Measurements from ENCODE around the gene GPR84.

The GPR84 gene

DNA sequence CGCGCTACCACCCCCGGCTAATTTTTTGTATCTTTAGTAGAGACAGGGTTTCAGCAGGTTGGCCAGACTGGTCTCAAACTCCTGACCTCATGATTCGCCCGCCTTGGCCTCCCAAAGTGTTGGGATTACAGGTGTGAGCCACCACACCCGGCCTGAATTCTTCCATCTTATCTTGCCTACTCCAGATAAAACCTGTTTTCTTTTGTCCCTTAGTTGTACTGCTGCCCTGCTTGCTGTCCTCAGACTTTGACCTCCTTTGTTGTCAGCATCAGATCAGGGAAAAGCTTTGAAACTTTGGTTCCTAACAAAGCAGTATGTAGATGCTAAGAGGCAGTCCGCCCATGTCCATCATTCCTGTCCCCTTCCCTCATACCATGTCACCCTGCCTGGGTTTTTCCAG is 23.4 kb downstream of the GPR84 start:
- Histone ChIP-seq H3K27ac (ENCODE audit: low read depth, low read length, poor library complexity, severe bottlenecking) (no peak overlapping the region), H3K4me1 (ENCODE audit: insufficient read depth, low read length, severe bottlenecking) (peaks cover 6% of the 10 kb centered on the region), H3K9me2 (ENCODE audit: low read depth, low read length) (no peaks in the 10 kb centered on the region), H3K9ac (ENCODE audit: low read length) (no peak overlapping the region), H3F3A (ENCODE audit: insufficient read depth, low read length) (no peaks in the 10 kb centered on the region), H3K27me3 (ENCODE audit: insufficient read depth, low read length) (no peaks in the 10 kb centered on the region), H3K4me3 (ENCODE audit: low read depth, low read length, poor library complexity, severe bottlenecking) (no peak overlapping the region), H3K36me3 (ENCODE audit: insufficient read depth, low read length) (peaks cover 45% of the 10 kb centered on the region), H3K79me2 (ENCODE audit: insufficient read depth, low read length) (no peaks in the 10 kb centered on the region), H3K4me2 (ENCODE audit: low read length) (no peak overlapping the region), H3K9me3 (ENCODE audit: low read length) (no peaks in the 10 kb centered on the region), H2AFZ (ENCODE audit: low read length) (no peak overlapping the region), H4K20me1 (ENCODE audit: insufficient read depth, low read length) (no peaks in the 10 kb centered on the region)
- no peak for TF ChIP-seq EZH2 (IDR thresholded peaks at IDR 0.05; ENCODE audit: borderline replicate concordance, low read length)
- TF ChIP-seq, protein P1, sequence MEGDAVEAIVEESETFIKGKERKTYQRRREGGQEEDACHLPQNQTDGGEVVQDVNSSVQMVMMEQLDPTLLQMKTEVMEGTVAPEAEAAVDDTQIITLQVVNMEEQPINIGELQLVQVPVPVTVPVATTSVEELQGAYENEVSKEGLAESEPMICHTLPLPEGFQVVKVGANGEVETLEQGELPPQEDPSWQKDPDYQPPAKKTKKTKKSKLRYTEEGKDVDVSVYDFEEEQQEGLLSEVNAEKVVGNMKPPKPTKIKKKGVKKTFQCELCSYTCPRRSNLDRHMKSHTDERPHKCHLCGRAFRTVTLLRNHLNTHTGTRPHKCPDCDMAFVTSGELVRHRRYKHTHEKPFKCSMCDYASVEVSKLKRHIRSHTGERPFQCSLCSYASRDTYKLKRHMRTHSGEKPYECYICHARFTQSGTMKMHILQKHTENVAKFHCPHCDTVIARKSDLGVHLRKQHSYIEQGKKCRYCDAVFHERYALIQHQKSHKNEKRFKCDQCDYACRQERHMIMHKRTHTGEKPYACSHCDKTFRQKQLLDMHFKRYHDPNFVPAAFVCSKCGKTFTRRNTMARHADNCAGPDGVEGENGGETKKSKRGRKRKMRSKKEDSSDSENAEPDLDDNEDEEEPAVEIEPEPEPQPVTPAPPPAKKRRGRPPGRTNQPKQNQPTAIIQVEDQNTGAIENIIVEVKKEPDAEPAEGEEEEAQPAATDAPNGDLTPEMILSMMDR (IDR thresholded peaks at IDR 0.05; ENCODE audit: low read length) = no peak

DNA sequence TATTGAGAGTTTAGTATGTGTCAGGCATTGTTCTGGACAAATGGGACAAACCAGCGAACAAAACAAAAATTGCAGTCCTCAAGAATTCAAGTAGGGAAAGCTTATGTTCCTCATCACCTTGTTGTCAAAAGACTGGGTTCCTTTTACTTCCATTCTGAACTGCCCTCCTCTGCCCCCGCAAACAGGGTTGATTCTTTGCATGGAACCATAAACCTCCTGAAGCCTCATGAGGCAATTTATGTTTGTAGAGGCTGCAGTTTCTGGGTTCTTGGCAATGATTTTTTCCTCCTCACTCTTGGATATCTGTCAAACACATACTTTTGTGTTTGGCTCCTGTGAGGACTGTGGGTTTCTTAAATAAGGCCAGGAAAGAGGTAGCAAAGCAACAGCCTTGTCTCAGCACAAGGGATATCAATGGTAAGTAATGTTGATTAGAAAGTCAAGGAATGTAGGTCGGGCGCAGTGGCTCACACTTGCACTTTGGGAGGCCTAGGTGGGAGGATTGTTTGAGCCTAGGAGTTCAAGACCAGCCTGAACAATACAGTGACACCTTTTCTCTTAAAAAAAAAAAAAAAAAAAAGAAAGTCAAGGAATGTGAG is 25.5 kb downstream of the GPR84 start:
- H3K27ac ChIP-seq (ENCODE audit: low read depth, low read length, poor library complexity, severe bottlenecking) = no peak overlapping the region

DNA sequence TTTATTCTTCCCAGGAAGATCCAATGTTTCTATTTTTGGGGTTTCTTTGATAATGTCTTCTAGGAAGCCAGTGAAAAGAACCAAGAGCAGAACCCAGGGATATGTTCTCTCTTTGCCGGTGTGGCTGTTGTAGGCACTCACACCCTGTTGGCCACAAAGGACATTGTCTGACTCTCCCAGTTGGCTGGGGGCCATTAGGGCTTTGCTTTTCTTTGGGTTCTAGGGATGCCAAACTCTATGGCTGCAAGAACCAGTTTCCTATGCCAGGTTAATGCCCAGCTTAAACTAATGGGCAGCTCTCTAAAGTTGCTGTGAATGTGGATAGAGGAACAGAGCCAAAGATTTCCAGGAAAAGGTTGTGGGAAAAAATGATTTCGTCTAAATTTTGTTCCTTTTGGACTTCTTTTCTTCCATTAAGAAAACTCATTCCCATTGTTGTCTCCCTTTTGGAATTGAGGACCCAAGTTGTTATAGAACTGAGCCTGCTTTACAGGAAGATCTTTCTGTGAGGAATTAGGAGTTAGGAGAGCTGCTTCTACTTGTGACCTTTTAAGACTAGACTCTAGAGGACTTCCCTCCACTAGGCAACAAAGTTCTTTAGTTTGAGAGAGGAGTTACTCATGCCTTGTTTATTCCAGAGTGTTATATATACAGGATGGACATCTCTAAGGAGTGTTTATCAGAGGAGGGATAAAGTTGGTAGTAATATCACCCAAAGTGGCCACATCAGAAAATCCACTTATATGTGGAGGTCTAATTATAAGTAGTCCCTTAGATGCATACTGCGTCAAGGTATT is 26.2 kb downstream of the GPR84 start:
- no peaks in the 10 kb centered on the region for H4K20me1 ChIP-seq (ENCODE audit: insufficient read depth, low read length)
- H3K9me3 ChIP-seq (ENCODE audit: low read length) = no peaks in the 10 kb centered on the region
- H3F3A ChIP-seq (ENCODE audit: insufficient read depth, low read length) = no peaks in the 10 kb centered on the region
- no peaks in the 10 kb centered on the region for H3K9me2 ChIP-seq (ENCODE audit: low read depth, low read length)
- H3K4me3 ChIP-seq (ENCODE audit: low read depth, low read length, poor library complexity, severe bottlenecking) = no peak overlapping the region
- H3K79me2 ChIP-seq (ENCODE audit: insufficient read depth, low read length) = no peaks in the 10 kb centered on the region
- H3K27me3 ChIP-seq (ENCODE audit: insufficient read depth, low read length) = no peaks in the 10 kb centered on the region
- peaks cover 15% of the 10 kb centered on the region for H3K4me1 ChIP-seq (ENCODE audit: insufficient read depth, low read length, severe bottlenecking)
- no peak overlapping the region for H3K9ac ChIP-seq (ENCODE audit: low read length)
- H2AFZ ChIP-seq (ENCODE audit: low read length) = no peak overlapping the region
- peaks cover 22% of the 10 kb centered on the region for H3K36me3 ChIP-seq (ENCODE audit: insufficient read depth, low read length)
- H3K4me2 ChIP-seq (ENCODE audit: low read length) = no peak overlapping the region
- no peak for TF ChIP-seq EZH2 (IDR thresholded peaks at IDR 0.05; ENCODE audit: borderline replicate concordance, low read length)
- TF ChIP-seq, protein P1 (IDR thresholded peaks at IDR 0.05; ENCODE audit: low read length) = no peak
- H3K27ac ChIP-seq (ENCODE audit: low read depth, low read length, poor library complexity, severe bottlenecking) = no peak overlapping the region

More for the DNA sequence above, 25.5 kb downstream of the GPR84 start:
- H3K4me1 ChIP-seq (ENCODE audit: insufficient read depth, low read length, severe bottlenecking) = peaks cover 15% of the 10 kb centered on the region
- H3K27me3 ChIP-seq (ENCODE audit: insufficient read depth, low read length) = no peaks in the 10 kb centered on the region
- no peak overlapping the region for H3K9ac ChIP-seq (ENCODE audit: low read length)
- no peaks in the 10 kb centered on the region for H3K9me2 ChIP-seq (ENCODE audit: low read depth, low read length)
- no peak overlapping the region for H2AFZ ChIP-seq (ENCODE audit: low read length)
- no peaks in the 10 kb centered on the region for H4K20me1 ChIP-seq (ENCODE audit: insufficient read depth, low read length)
- TF ChIP-seq, protein P1 (IDR thresholded peaks at IDR 0.05; ENCODE audit: low read length) = no peak
- no peak for TF ChIP-seq EZH2 (IDR thresholded peaks at IDR 0.05; ENCODE audit: borderline replicate concordance, low read length)
- H3K79me2 ChIP-seq (ENCODE audit: insufficient read depth, low read length) = no peaks in the 10 kb centered on the region
- no peak overlapping the region for H3K4me2 ChIP-seq (ENCODE audit: low read length)
- no peak overlapping the region for H3K4me3 ChIP-seq (ENCODE audit: low read depth, low read length, poor library complexity, severe bottlenecking)
- H3K9me3 ChIP-seq (ENCODE audit: low read length) = no peaks in the 10 kb centered on the region
- peaks cover 30% of the 10 kb centered on the region for H3K36me3 ChIP-seq (ENCODE audit: insufficient read depth, low read length)
- no peaks in the 10 kb centered on the region for H3F3A ChIP-seq (ENCODE audit: insufficient read depth, low read length)

Data from OCI-LY1 (cell line).